H1 (cell line): ENCODE results near the gene ATP6V1C2. TPM values are rescaled to one million over a fixed set of nuclear protein-coding genes. Genes with fewer than 3 reads are reported as not detected.

ENCODE experiments used
- CTCF ChIA-PET: fragments of 300-600 bp; sonication (Branson Sonifier 250); formaldehyde crosslinking; loops from one replicate; lab custom pipeline; 2021; ENCODE audit not compliant: partially characterized antibody; lab: Charles Lee
- POLR2A ChIA-PET: fragments of 300-600 bp; sonication (Branson Sonifier 250); formaldehyde crosslinking; loops from one replicate; lab custom pipeline; 2021; ENCODE audit warnings: inconsistent platforms; ENCODE audit not compliant: partially characterized antibody; lab: Charles Lee
- DNase-seq, 2 experiments: peaks; one replicate each; pipeline versions ENCODE4 v3.0.0 to v3.0.0-alpha.2; 2010 to 2022; ENCODE audit warnings: low spot score in 2 of 2, low read depth in 1 of 2, mixed read lengths in 1 of 2
- FAIRE-seq: peaks from 2 replicates; lab custom pipeline; 2011; peaks lifted over from hg19 to GRCh38; lab: Jason Lieb, UNC
- H2AFZ ChIP-seq: 2 replicates; pipeline ENCODE4 v1.8.1; 2012; ENCODE audit warnings: low read length, inconsistent platforms
- H2AK5ac ChIP-seq: 2 replicates; pipeline ENCODE4 v1.6.1; 2013; ENCODE audit warnings: low read depth, low read length
- H2BK120ac ChIP-seq: replicated peaks from 2 replicates; pipeline ENCODE3; 2013; ENCODE audit warnings: low read depth, low read length, inconsistent platforms
- H2BK12ac ChIP-seq: 2 replicates; pipeline ENCODE4 v1.6.1; 2013; ENCODE audit warnings: low read depth, low read length
- H2BK15ac ChIP-seq: 2 replicates; pipeline ENCODE4 v1.6.1; 2013; ENCODE audit warnings: low read length
- H2BK20ac ChIP-seq: 2 replicates; pipeline ENCODE4 v1.6.1; 2013; ENCODE audit warnings: low read length
- H2BK5ac ChIP-seq: 2 replicates; pipeline ENCODE4 v1.6.1; 2013; ENCODE audit warnings: low read depth, low read length
- H3K14ac ChIP-seq: 2 replicates; pipeline ENCODE4 v1.6.1; 2013; ENCODE audit warnings: inconsistent platforms; ENCODE audit not compliant: insufficient read length
- H3K18ac ChIP-seq: 2 replicates; pipeline ENCODE4 v1.6.1; 2013; ENCODE audit warnings: low read length; ENCODE audit errors: extremely low read depth
- H3K23ac ChIP-seq: 2 replicates; pipeline ENCODE4 v1.6.1; 2013; ENCODE audit warnings: inconsistent platforms; ENCODE audit not compliant: insufficient read length
- H3K23me2 ChIP-seq: 2 replicates; pipeline ENCODE4 v1.6.1; 2013; ENCODE audit warnings: low read depth, low read length
- H3K27ac ChIP-seq: 2 replicates; pipeline ENCODE4 v1.6.1; 2011; ENCODE audit warnings: low read depth, low read length, inconsistent platforms
- H3K27me3 ChIP-seq, 4 experiments: replicated peaks in 1 of 4; 1 replicate in 1 of 4; 2 replicates in 3 of 4; pipeline versions ENCODE4 v1.6.1 to v1.8.1; 2011 to 2013; ENCODE audit warnings: low read length in 3 of 4, mild to moderate bottlenecking in 3 of 4, inconsistent platforms in 2 of 4, mixed read lengths in 2 of 4, moderate library complexity in 1 of 4; ENCODE audit not compliant: control insufficient read depth in 3 of 4, insufficient read depth in 3 of 4; ENCODE audit errors: extremely low read depth in 1 of 4
- H3K36me3 ChIP-seq, 4 experiments: 2 replicates each; pipeline versions ENCODE4 v1.6.1 to v1.8.1; 2011 to 2013; ENCODE audit warnings: mild to moderate bottlenecking in 4 of 4, low read length in 3 of 4, moderate library complexity in 2 of 4, control low read depth in 1 of 4, inconsistent platforms in 1 of 4; ENCODE audit not compliant: insufficient read depth in 4 of 4, control insufficient read depth in 2 of 4
- H3K4ac ChIP-seq: replicated peaks from 2 replicates; pipeline ENCODE3; 2013; ENCODE audit warnings: low read length, low read depth, mixed read lengths, inconsistent platforms; ENCODE audit not compliant: insufficient read length
- H3K4me1 ChIP-seq, 4 experiments: replicated peaks in 1 of 4; 1 replicate in 1 of 4; 2 replicates in 3 of 4; pipeline versions ENCODE4 v1.6.1 to v1.8.1; 2011 to 2013; ENCODE audit warnings: low read length in 3 of 4, inconsistent platforms in 2 of 4, mixed read lengths in 1 of 4; ENCODE audit not compliant: insufficient read depth in 4 of 4, control insufficient read depth in 3 of 4
- H3K4me2 ChIP-seq, 2 experiments: 2 replicates each; pipeline versions ENCODE4 v1.6.1 to v1.8.1; 2011 to 2013; ENCODE audit warnings: low read depth in 2 of 2, low read length in 2 of 2, control low read depth in 1 of 2, inconsistent platforms in 1 of 2, mild to moderate bottlenecking in 1 of 2; ENCODE audit not compliant: insufficient read depth in 1 of 2
- H3K4me3 ChIP-seq, 4 experiments: fragments of 200-600, 300-600 bp in 1 of 4; sonication (generic), shearing (Covaris generic), sonication (Bioruptor Twin) in 1 of 4; 2 replicates each; pipeline versions ENCODE4 v1.5.1 to v1.8.1; 2011 to 2016; ENCODE audit warnings: low read length in 4 of 4, low read depth in 3 of 4, control low read depth in 2 of 4, inconsistent platforms in 2 of 4, mild to moderate bottlenecking in 2 of 4, mixed read lengths in 1 of 4, moderate library complexity in 1 of 4; ENCODE audit not compliant: insufficient read depth in 2 of 4; ENCODE audit errors: extremely low read depth in 1 of 4
- H3K56ac ChIP-seq: replicated peaks from 2 replicates; pipeline ENCODE3; 2013; ENCODE audit warnings: low read depth, mild to moderate bottlenecking, mixed read lengths, low read length, inconsistent platforms; ENCODE audit not compliant: insufficient read length
- H3K79me1 ChIP-seq: 2 replicates; pipeline ENCODE4 v1.6.1; 2013; ENCODE audit warnings: low read depth, low read length, control low read depth
- H3K79me2 ChIP-seq, 2 experiments: 2 replicates each; pipeline versions ENCODE4 v1.6.1 to v1.8.1; 2012 to 2013; ENCODE audit warnings: low read length in 2 of 2, mild to moderate bottlenecking in 2 of 2, inconsistent platforms in 1 of 2; ENCODE audit not compliant: insufficient read depth in 2 of 2, control insufficient read depth in 1 of 2
- H3K9ac ChIP-seq, 4 experiments: replicated peaks in 1 of 4; 1 replicate in 1 of 4; 2 replicates in 3 of 4; pipeline versions ENCODE4 v1.6.1 to v1.8.1; 2011 to 2013; ENCODE audit warnings: low read depth in 3 of 4, low read length in 3 of 4, control low read depth in 2 of 4, mild to moderate bottlenecking in 2 of 4, moderate library complexity in 2 of 4, inconsistent platforms in 1 of 4; ENCODE audit errors: extremely low read depth in 1 of 4
- H3K9me3 ChIP-seq, 2 experiments: 2 replicates each; pipeline versions ENCODE4 v1.6.1 to v1.8.1; 2012 to 2013; ENCODE audit warnings: mild to moderate bottlenecking in 2 of 2, moderate library complexity in 2 of 2, control low read depth in 1 of 2, inconsistent platforms in 1 of 2, low read depth in 1 of 2, low read length in 1 of 2, mixed read lengths in 1 of 2; ENCODE audit not compliant: insufficient read depth in 2 of 2
- H4K20me1 ChIP-seq, 2 experiments: replicated peaks in 1 of 2; 2 replicates each; pipeline versions ENCODE3 to v1.8.1; 2011 to 2013; ENCODE audit warnings: inconsistent platforms in 2 of 2, low read length in 2 of 2, mild to moderate bottlenecking in 1 of 2; ENCODE audit not compliant: insufficient read depth in 2 of 2, control insufficient read depth in 1 of 2
- H4K5ac ChIP-seq: 2 replicates; pipeline ENCODE4 v1.6.1; 2013; ENCODE audit warnings: low read length, low read depth, mixed read lengths, inconsistent platforms; ENCODE audit not compliant: insufficient read length
- H4K8ac ChIP-seq: 2 replicates; pipeline ENCODE4 v1.8.0; 2013; ENCODE audit warnings: mild to moderate bottlenecking, moderate library complexity, low read length, inconsistent platforms; ENCODE audit not compliant: insufficient read depth; ENCODE audit errors: extremely low read depth
- H4K91ac ChIP-seq: replicated peaks from 2 replicates; pipeline ENCODE3; 2013; ENCODE audit warnings: low read length, mixed read lengths, inconsistent platforms; ENCODE audit not compliant: insufficient read length
- ATF2 ChIP-seq: IDR thresholded peaks from 2 replicates; pipeline ENCODE4 v1.6.1; 2012; ENCODE audit warnings: low read length, inconsistent platforms
- BCL11A ChIP-seq, 2 experiments: IDR thresholded peaks; one replicate each; pipeline ENCODE4 v1.6.1; 2011; ENCODE audit warnings: low read depth in 2 of 2, low read length in 2 of 2, mild to moderate bottlenecking in 2 of 2
- CHD2 ChIP-seq: IDR thresholded peaks from 2 replicates; pipeline ENCODE4 v1.6.1; 2012; ENCODE audit warnings: low read length, improper control_type of control experiment
- MAX ChIP-seq: IDR thresholded peaks from 2 replicates; pipeline ENCODE4 v1.6.1; 2012; ENCODE audit warnings: inconsistent platforms
- NANOG ChIP-seq: IDR thresholded peaks from 2 replicates; pipeline ENCODE4 v1.6.1; 2011; ENCODE audit warnings: low read length, low read depth, mild to moderate bottlenecking, inconsistent platforms; ENCODE audit not compliant: insufficient read depth, poor library complexity, severe bottlenecking
- POLR2AphosphoS5 ChIP-seq: IDR thresholded peaks from 2 replicates; pipeline ENCODE4 v1.6.1; 2011; ENCODE audit warnings: low read depth, low read length
- SAP30 ChIP-seq: fragments of 300-600 bp; sonication (generic); IDR thresholded peaks from 2 replicates; pipeline ENCODE4 v1.7.1; 2012; ENCODE audit warnings: low read length, moderate library complexity, mild to moderate bottlenecking, inconsistent platforms; ENCODE audit not compliant: insufficient read depth, insufficient replicate concordance
- SIRT6 ChIP-seq: IDR thresholded peaks from one replicate; pipeline ENCODE4 v1.7.1; 2012; ENCODE audit warnings: low read length, inconsistent platforms
- SRF ChIP-seq: IDR thresholded peaks from 2 replicates; pipeline ENCODE4 v1.6.1; 2011; ENCODE audit warnings: mild to moderate bottlenecking, low read depth, low read length, moderate library complexity
- TAF7 ChIP-seq: optimal IDR thresholded peaks from 2 replicates; pipeline ENCODE3; 2011; ENCODE audit warnings: low read depth, mild to moderate bottlenecking, inconsistent platforms, low read length, moderate library complexity, borderline replicate concordance
- TCF12 ChIP-seq: IDR thresholded peaks from 2 replicates; pipeline ENCODE4 v1.6.1; 2011; ENCODE audit warnings: low read depth, mild to moderate bottlenecking, low read length
- WGBS, 2 experiments: shearing (Covaris generic) in 1 of 2; methylation state at CpG; one replicate each; pipeline versions ENCODE4 v1.1.6 to v1.1.7; 2013 to 2015; ENCODE audit warnings: low lambda C conversion rate in 2 of 2, mixed read lengths in 2 of 2, inconsistent platforms in 1 of 2, low coverage in 1 of 2, missing lambda C conversion rate in 1 of 2; ENCODE audit not compliant: insufficient replicate concordance in 2 of 2, insufficient coverage in 1 of 2, insufficient read length in 1 of 2; ENCODE audit errors: extremely low coverage in 1 of 2, missing lambda C conversion rate in 1 of 2; 5-methylcytosine and 5-hydroxymethylcytosine counted together
- polyA plus RNA-seq, 7 experiments: library from polyadenylated mRNA; depleted of rRNA in 3 of 7; stranded (reverse) in 5 of 7; unstranded in 2 of 7; fragments of >200 nt in 5 of 7; fragments of 200-250 nt in 2 of 7; gene quantifications; 1 replicate in 5 of 7; 2 replicates in 1 of 7; 4 replicates in 1 of 7; pipeline versions ENCODE4 v1.2.1 to v1.2.3, GENCODE V29; 2011 to 2013; ENCODE audit warnings: missing spikeins in 2 of 7, mixed read lengths in 2 of 7
- total RNA-seq: library from RNA; stranded (reverse); fragmentation: NEBNext Ultra II Directional; extraction: Animal tissue kit (Norgen Biotek cat#: 25700); gene quantifications from 2 replicates; pipeline ENCODE4 v1.2.1, GENCODE V29; 2021
- TF ChIP-seq, protein P1 (sequence below): IDR thresholded peaks from 2 replicates; pipeline ENCODE4 v1.6.1; 2012; ENCODE audit warnings: inconsistent platforms

The ATP6V1C2 gene
- total and polyA plus RNA-seq, 2 of the 8 experiments (the other 6 are each of a cell fraction or from before 2014, with no cell fraction given), result 0.29 to 0.74 TPM

DNA sequence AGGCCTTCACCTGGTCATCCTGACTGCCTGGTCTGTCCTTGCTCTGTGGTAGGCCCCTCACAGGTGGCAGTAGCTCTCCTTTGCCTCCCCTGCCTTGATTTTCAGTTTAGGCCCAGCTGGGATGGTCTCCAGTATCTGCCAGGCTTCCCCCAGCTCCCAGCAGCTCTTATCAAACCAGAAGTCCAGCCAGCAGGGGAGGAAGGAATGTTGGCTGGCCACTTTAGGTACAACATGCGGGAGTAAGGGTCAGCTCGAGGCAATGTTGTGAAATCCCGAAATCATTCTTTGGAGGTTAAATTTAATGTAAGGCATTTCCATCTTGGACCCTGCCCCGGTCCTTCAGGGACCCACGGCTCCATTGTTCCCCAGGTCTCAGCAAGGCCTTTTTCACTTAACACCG lies 16.8 kb downstream of the ATP6V1C2 start:
- Histone ChIP-seq H2BK20ac (no peak overlapping the region), H3K4me1 (no peaks in the 10 kb centered on the region), H2AK5ac (no peak overlapping the region), H4K20me1 (no peaks in the 10 kb centered on the region), H3K23me2 (no peaks in the 10 kb centered on the region), H2BK15ac (no peak overlapping the region), H3K9me3 (no peaks in the 10 kb centered on the region), H3K14ac (no peak overlapping the region), H3K4ac (no peak overlapping the region), H3K18ac (no peak overlapping the region), H2BK120ac (no peak overlapping the region), H3K23ac (no peak overlapping the region), H3K9ac (no peak overlapping the region), H3K56ac (no peak overlapping the region), H2BK5ac (no peak overlapping the region), H4K8ac (no peak overlapping the region), H2AFZ (no peak overlapping the region), H3K79me1 (no peaks in the 10 kb centered on the region), H3K79me2 (no peaks in the 10 kb centered on the region), H4K5ac (no peak overlapping the region), H3K27ac (no peak overlapping the region), H3K4me2 (no peak overlapping the region), H3K36me3 (no peaks in the 10 kb centered on the region), H2BK12ac (no peak overlapping the region), H3K4me3 (no peak overlapping the region), H3K27me3 (no peaks in the 10 kb centered on the region; a peak in 1 of 7 replicates), H4K91ac (no peak overlapping the region)
- FAIRE-seq (no peak), DNase-seq (no peak)
- ChIA-PET CTCF (interaction anchor here (0.8 to 1.0 kb wide), 3 partner anchors 18 to 71 kb away, joined by 3 to 4 read pairs (median 3); no protein-coding TSS in a partner anchor), POLR2A (interaction anchor here (1.0 to 1.5 kb wide), 3 partner anchors 12 to 74 kb away, joined by 3 read pairs; partner anchors contain the start of gene PDIA6)
- 96% methylated on average over 6 of the region's 6 CpGs; no CpG with 5 or more reads in 1 of the 2 experiments for WGBS, 2 experiments
- TF ChIP-seq SAP30, result no peak
- TF ChIP-seq POLR2AphosphoS5, result no peak
- TF ChIP-seq ATF2, result no peak
- no peak for TF ChIP-seq SRF
- no peak for TF ChIP-seq BCL11A (IDR thresholded peaks at IDR 0.05; ENCODE audit: low read depth in 2 of 2, low read length in 2 of 2)
- TF ChIP-seq, protein P1, sequence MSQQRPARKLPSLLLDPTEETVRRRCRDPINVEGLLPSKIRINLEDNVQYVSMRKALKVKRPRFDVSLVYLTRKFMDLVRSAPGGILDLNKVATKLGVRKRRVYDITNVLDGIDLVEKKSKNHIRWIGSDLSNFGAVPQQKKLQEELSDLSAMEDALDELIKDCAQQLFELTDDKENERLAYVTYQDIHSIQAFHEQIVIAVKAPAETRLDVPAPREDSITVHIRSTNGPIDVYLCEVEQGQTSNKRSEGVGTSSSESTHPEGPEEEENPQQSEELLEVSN, result no peak
- TF ChIP-seq SIRT6, result no peak
- no peak for TF ChIP-seq TAF7
- no peak for TF ChIP-seq TCF12
- no peak for TF ChIP-seq NANOG
- no peak for TF ChIP-seq MAX
- no peak for TF ChIP-seq CHD2
